Stimulated activated CD4-positive, alpha-beta T cell treated with anti-CD3 and anti-CD28 coated beads, Interleukin-2, amount 100 ng/mL, for 24 hours (primary cell): ENCODE results near the gene CPXM2.

ENCODE experiments used
- DNase-seq, 2 donors: peaks; one replicate each; pipeline ENCODE4 v3.0.0-alpha.2; 2020

Gene CPXM2

DNA sequence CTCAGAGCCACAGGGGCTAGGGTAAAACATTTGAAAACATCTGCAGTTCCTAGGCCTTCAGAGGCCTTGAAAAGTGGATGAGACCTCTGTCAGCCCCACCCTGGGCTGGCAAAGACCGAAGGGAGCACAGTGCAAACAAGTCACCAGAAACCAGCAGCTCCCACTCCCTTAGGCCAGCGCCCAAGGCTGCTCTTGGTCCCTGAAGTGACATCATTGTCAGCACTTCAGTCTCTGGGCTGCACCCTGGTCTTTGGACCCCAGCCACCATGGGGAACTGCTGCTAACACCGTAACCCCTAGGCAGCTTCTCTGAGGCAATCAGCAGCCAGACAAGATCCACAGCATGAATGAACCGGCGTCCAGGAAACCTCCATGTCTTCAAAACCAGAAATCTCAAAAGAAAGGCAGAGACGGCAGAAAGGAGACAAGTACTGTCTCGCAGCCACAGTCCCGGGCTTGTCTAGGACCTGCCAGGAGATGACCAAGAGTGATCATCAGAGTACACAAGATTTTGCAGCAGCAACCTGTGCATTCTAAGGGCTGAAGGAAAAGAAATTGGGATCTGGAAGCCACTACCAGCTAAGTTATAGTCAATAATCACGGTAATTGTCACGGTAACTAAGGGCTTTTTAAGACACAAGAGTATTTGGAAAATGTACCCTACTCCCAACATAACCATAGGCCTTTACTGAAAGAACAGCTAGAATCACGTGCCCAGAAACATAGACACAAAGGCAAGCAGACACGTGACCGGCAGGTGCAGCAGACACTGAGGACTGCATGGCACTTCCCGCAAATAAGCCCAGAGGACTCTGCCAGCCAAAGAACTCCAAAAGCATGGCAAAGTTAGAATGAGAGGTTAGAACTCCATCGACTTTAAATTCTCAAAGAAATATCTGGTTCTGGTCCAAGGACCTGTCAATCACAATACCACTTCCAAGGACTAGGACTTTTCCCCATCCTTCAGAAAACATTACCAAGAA, 23.3 kb downstream of the CPXM2 start:
- DNase-seq = no peak

DNA sequence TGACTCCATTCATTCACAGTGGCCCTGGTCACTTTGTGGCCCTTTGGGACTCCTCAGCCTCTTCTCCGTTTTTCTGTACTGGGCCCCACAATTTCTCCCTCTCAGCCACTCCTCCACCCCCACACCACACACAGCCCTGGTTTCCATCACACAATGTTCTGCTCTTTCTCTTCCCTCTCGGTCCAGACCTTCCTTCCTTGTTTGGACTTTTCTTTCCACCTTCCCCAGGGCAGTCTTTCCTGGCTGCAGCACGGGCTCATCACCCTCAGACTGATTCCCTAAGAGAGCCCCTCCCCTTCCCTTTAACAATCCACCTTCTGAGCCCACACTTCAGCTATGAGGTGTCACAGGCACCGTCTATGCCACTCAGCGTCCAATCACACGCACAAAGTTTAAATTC, 25.7 kb downstream of the CPXM2 start:
- no peak for DNase-seq

DNA sequence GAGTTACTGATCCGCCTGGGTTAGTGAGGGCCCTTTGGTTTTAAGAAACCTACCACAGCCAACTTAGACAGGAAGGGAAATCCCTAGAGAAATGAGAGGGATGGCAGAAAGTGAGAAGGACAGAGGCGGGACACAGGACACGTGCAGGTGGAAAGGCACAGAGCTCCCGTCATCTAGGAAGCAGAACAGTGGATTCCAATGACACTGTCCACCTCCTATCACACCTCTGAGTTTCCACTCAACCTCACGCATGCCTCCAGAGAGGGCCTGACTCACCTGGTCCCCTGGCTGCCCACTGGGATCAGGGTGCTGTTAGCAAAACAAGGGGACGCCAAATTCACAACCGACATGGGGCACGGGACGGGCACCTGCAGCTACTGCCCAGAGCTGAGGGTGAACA, 26.3 kb downstream of the CPXM2 start:
- no peak for DNase-seq

DNA sequence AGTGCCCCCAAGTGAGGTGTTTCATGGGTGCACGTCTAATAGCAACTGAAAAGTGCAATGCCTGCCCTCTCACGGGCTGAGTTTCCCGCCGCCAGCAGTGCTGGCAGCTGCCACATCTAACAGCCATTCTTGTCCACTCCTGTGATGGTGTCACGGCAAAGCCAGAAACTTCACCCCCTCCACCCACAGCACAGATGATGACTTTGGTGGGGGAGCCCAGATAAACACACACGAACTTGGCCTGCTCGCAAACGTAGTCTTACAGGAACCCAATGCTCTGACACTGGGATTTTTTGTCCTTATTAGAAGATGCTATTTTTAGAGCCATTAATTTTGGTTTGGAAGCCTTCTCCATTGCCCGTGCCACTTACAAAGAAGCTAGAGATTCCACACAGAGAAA, 26.7 kb downstream of the CPXM2 start:
- DNase-seq = no peak

DNA sequence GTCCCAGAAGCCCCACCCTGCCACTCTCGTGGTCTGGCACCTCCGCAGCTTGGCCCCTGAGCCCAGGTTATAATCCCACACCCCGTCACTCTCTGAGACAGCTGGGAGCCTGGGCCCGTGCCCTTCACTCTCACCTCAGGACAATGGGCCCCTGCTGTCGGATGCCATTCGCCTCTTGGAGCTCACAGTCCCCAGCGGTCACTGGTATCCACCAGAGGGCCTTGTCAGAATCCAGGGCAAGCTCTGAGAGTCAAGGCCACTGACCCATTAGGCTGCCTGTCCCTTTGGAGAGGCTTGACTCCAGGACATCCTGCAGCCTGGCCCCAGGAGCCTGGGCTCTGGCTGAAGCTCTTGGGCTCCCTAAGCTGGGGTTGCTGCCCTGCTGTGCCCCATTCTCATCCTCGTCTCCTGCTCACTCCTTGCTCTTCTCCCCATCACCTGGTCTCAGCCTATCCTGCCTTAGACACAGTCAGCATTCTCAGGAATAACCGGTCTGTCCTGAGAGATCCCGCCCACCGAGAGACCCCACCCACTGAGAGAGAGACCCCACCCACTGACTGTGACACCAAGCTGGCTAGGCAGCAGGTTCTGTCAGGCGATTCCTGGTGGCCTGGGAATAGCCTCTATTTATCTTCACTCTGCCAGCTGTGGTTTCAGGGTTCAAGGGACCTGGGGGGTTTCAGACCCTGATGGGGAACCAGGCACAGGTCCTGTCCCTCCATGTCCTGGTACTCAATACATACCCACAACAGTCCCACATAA, 27.7 kb downstream of the CPXM2 start:
- no peak for DNase-seq

DNA sequence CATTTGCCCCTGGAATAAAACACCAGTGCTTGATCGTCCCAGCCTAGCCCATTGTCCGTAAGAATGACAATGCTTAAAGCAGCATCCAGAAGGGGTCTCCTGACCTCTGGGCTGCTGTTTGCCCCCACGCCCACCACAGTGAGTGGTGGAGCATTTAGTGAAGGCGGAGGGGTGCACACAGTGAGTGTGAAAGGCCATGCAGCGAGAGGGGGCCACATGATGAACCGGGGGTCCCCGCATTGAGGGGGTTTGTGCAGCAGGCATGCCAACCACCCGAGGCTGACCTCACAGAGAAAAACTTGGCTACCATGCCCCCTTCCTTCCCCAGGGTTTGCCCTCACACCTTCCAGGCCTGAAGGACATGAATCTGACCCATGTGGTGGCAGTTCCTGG, 28.4 kb downstream of the CPXM2 start:
- no peak for DNase-seq

DNA sequence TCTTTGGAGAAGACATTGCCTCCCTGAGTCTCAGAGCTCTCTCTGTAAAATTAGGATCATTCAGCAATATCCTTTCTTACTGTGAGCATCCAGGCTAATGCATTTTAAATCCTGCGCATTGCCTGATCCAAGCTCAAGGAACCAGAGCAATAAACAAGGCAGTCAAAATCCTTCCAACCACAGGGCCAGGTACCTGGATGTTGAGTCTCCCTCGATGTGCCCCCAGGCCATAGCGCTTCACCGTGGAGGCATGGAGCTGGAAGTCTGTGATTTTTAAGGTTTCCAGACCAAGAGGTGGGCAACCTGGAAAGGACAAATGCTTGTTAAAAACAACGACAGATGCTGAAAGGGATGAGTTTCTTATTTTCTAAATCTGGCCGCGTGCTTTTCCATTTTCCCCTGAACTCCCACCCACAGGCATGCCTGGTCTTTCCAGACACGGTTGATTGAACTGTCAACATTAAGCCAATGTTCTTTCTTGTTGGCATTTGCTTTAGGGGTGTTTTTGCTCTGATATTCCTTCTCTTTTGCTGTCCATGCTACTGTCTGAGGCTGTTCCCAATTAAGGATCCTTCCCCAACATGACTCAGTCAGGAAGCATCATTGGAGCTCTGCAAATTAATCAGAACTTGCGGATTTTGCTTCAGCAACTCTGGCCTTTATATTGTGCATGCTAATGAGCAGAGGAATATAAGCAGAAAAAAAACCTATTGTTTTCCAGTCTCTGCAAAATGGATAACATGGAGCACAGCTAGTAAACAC, 29.0 kb downstream of the CPXM2 start:
- no peak for DNase-seq

DNA sequence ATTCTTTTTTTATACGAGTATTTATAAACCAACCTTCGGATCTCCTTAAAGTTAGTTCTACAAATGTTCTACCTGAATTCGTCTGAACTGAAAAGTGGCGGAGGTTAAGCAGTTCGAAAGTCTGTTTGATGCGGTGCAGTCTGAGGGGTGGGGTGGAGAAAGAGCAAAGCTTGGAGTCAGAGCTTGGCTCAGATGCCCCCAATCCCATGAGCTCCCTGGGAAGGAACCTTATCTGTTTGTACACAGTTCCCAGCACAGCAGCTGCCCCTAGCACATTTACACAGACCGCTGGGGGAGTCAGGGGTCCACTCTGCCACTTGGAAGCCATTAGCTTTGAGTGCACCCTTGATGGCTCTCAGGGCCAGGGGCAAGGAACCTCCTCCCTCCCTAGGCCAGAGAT, 30.8 kb downstream of the CPXM2 start:
- DNase-seq = no peak

DNA sequence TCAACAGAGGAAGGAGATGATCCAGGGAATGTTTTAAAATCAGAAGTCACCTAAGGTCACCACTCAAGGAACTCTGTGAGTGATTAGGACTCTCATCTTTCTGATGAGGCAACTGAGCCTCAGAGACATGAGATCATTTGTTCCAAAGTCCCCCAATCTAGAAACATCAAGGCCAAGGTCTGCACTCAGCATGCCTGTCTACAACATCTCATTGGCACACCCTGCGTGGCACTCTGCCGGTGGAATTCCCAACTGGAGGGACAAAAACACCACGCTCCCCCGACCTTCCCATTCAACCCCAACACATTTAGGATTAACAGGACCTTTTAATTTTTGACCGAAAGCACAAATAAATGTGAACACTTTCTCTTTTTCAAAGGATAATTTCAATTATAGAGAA, 31.4 kb downstream of the CPXM2 start:
- DNase-seq = no peak

DNA sequence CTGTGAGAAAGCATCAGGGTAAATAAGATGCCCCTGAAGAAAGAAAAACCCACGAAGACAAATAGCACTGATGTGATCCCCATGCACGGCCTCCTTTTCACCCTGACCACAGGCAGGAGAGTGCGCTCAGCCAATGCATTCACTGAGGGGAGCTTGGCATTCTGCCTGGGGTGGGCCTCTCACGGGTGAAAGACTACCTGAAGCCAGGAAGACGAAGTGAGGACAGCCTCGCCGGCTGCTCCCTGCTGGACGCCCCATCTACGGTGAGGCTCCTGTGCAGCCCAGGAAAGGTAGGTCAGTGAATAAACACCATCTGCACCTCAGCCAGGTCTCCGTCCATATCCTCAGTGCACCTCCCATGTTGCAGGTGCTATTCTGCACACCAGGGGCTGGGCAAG, 32.0 kb downstream of the CPXM2 start:
- no peak for DNase-seq

DNA sequence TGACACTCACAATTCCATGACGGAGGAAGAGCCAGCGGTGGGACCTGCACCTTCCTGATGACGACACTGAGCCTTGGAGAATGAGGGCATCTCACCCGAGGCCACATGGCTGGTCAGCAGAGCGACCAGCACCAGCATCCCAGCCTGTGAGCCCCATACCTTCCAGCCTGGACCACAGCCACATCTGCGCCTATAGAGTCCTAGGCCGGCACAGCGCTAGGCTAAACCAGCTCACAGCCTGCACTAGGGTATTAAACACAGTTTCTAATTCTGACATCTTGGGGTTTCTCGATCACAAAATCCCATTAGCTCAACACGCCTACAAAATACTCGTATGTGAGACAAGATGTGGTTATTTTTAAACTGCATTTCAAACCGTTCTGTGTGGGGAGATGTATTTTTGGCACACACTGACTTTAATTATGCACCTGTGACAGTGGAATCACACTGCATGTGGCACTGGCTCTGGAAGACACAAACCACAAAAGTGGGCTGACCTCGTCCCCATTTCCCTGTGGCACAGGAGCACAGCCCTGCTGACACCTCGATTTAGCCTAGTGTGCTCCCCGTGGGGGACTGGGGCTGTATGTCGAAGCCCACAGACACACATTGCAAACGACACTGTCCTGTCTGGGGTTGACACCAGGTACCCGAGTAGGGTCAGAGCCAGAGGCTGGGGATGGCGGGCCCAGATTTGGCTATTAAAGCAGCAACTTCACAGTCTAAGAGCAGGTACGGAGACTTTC, 32.5 kb downstream of the CPXM2 start:
- no peak for DNase-seq

DNA sequence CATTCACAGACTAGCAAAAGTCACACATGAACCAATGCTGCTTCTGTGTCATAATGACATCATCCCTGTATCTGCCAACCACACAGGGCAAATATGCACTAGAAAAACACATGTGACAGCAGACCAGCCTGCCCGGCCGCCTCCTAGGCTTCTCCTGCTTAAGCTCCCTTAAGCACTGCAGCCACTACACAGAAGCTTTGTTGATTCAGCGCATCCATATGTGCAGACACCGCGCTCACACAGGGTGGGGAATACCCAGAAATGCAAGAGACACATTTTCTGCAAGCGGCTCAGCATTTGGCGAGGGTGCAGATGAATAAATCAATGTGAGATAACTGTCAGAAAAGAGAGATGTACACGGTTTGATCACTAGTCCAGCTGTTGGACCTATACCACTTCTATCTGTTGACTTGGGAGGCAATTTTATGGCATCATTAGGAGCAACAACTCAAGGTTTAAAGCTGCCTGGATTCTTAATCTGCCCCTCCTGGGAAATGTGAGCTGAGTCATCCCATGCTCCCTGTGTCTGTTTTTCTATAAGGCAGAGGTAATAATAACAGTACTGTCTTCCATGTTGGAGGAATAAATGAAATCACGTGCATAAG, 33.4 kb downstream of the CPXM2 start:
- DNase-seq = no peak

DNA sequence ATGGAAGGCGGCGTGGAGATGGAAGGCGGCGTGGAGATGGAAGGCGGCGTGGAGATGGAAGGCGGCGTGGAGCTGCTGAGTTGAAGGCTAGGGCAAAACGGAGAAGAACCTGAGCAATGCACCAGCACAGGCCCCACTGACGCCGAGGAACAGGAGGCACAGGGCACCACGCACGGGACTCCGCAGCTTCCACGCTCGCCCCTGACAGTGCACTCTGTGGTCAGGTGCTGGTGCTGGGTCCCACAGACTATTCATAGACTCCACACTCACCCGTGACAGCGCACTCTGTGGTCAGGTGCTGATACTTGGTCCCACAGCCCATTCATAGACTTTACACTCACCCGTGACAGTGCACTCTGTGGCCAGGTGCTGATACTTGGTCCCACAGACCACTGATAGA, 34.0 kb downstream of the CPXM2 start:
- no peak for DNase-seq

DNA sequence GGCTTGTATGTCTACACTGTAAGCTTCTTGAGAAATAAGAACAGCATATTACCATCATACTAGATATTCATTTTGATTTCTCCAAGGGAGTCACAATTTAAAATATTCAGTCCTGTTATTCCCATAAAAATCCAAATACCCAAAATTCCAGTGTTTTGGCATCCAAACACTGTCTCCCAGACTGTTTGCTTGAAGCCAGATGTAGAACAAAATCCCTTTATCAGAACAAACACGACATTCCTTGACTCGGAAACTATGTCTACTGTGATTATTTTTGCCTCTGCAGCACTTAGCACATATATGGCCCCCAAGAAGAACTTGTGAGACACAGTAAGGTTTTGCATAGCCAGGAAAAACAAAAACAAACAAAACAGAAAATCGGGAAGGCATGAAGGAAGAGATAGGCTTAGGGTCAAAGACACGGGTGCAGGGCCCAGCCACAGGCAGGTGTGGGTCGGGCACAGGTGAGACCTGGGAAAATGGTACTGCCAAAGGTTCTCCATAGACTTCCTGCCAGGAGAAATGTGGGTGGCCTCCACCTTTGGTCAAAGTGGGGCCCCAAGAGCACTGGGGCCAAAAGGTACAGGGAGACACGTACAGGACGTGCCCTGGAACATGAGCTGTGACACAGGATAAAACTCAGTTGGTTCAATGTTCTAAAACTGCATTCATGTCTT, 36.5 kb downstream of the CPXM2 start:
- no peak for DNase-seq

DNA sequence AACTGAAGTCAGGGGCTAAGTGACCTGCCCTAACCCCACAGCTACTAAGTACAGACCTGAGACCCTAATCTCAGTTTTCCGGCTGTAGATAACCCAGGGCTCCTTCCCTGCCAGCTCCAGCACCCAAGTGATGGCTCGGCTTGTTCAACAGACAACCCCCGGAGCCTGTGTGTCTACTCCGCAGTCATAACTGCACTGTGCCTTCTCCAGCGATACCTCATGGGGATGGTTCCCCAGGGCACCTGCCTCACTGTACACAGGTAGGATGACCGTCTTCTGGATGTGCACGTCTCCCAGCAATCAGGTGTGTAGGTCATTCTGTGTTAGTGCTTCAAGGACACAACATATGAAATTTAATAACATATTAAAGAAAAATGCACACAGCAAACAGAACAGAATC, 37.1 kb downstream of the CPXM2 start:
- DNase-seq = no peak

DNA sequence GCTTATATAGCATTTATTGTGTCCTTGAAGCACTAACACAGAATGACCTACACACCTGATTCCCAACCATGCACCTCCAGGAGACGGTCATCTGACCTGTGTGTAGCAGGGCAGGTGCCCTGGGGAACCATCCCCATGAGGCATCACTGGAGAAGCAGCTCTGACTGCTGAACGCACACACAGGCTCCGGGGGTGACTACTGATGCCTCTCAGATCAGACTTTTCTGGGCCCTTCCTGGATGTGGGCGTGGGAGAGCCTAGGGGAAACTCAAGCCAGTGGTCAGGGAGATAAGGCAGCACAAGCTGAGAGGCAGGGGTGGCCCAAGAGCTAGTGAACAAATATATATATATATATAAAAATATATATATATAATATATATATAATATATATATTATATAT, 37.6 kb downstream of the CPXM2 start:
- no peak for DNase-seq

DNA sequence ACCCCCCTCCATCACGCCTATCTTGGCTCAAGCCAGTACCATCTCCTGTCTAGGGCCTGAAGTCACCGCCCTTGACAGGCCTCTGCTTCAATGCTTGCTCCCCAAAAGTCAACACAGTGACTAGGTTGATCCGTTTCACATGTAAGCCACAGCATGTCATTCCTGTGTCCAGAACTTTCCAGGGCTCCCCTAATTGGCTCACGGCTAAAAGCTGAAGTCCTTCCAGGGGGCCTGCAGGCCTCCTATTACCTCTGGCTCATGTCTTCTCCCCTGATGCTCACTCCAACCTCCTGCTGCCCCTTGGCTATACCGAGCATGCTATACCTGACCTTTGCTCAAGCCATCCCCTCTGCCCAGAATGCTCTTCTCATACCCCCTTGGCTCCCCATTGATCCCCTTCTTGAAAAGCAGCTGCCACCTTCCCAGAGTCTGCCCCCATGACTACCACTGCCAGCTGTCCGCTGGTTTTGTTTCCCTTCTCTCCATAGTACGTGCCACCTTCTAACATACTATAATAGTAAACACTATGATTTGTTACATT, 39.1 kb downstream of the CPXM2 start:
- DNase-seq = no peak

DNA sequence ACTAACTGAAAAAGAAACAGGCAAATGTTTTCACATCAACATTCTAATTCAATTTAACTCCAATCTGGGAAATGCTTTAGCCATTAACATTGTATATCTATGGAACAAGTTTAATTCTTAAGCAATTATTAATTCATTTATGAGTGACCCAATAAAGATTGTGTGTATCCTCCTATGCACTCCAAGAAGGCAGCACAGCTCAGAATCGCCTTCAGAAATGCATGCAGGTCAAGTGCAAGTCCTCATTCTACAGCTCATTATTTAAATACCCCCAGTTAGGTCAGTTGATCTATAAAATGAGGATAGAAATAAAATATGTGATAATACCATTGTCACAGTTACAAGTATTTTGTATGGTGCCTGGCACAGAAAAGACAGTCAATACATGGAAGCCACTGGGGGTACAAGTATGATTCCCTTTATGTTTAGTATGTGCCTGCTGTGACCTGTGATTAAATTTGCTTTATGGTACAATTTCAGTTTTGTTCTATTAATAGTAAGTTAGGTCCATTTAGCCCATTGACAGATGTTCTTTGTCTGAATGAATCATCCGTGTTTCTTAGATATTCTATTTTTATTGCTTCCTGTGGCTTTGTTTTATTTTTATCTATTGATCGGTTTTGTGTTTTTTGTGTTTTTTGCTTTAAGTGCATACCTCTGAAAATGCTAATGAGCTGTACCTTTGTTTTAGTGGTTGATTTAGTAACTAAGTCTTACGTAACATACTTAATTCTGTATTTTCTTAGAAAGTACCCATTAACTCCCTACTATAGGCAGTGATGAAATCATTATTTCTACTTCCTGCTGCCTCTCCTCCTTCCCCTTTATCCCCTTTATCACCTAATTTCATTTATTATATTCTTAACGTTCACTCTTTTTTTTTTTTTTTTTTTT, 42.8 kb downstream of the CPXM2 start:
- no peak for DNase-seq

DNA sequence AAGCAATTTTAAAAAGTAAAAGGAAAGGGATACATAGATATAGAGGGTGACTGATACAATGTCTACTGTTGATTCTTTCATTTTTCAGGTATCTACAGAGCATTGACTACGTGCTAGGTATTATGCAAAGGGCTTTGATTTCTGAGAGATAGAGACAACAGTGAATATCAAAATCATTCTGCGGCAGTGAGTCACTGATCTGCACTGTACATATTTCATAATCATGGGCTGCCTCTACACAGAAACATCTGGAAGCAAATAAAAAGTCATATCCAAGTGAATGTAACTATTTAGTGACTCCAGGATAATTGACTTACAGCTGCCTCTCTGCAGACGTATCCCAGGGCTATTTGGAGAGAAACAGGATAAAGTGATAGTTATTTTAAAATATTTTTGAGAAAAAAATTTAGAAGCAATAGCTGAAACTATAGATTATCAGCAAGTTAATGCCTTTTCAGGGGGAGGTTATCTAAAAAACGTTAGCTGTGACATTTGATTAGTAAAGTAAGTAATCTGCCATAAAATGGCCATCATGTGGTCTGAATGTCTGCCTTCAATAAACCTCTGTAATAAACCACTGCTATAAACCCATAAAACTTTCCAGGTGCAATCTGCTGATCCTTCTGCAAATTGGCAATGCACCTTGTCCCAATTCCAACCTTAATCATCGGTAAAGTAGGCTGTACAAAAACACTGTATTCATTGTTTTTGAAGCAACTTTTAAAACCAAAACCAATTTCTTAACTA, 43.7 kb downstream of the CPXM2 start:
- DNase-seq = no peak

DNA sequence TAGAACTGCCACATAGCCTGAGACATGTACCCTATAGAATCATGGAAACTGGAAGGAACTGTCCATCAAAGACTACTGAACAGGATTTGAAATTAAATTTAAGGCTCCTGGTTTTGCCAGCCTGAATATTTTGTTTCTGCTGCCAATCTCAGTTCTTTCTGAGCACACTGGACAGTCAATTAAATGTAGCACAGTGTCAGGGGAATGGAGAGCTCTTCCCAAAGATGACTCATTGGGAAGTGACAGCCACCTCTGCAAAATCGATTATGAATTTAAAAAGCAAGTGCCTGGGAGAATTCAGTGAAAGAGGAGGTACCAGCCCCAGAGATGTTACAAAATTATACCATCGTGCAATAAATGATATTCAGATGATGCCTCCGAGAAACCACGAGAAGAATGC, 47.8 kb downstream of the CPXM2 start:
- DNase-seq = no peak
